ENCODE data around the gene PTP4A2.

Gene PTP4A2

GRCh38 chr1:31984419-31985347 is 46.5 kb upstream of the PTP4A2 start:
- Histone ChIP-seq H3K9me3 (ENCODE audit: insufficient read depth, low read depth, low read length) (no peaks in the 10 kb centered on the region), H3K4me1 (ENCODE audit: insufficient read depth, low read length, poor library complexity, severe bottlenecking) (peaks cover 61% of the 10 kb centered on the region), H3K79me2 (ENCODE audit: insufficient read depth, low read length) (no peaks in the 10 kb centered on the region), H3F3A (ENCODE audit: low read depth) (peaks cover 5% of the 10 kb centered on the region; the same call in 1 of the 2 replicates), H3K36me3 (ENCODE audit: insufficient read depth, low read length) (no peaks in the 10 kb centered on the region), H3K9me2 (replicated peaks; ENCODE audit: low read depth, low read length) (no peaks in the 10 kb centered on the region), H3K27me3 (ENCODE audit: insufficient read depth, low read length, poor library complexity, severe bottlenecking) (no peaks in the 10 kb centered on the region), H2AFZ (ENCODE audit: low read length) (peak overlapping the region; percentile 74), H3K4me3 (ENCODE audit: low read length, poor library complexity, severe bottlenecking) (peak overlapping the region; percentile 28), H4K20me1 (ENCODE audit: insufficient read depth, low read length, poor library complexity, severe bottlenecking) (no peaks in the 10 kb centered on the region), H3K4me2 (ENCODE audit: low read depth, low read length, poor library complexity, severe bottlenecking) (peak overlapping the region; percentile 62), H3K9ac (ENCODE audit: low read depth, low read length, poor library complexity, severe bottlenecking) (peak overlapping the region; percentile 62)
- TF ChIP-seq, protein P1, sequence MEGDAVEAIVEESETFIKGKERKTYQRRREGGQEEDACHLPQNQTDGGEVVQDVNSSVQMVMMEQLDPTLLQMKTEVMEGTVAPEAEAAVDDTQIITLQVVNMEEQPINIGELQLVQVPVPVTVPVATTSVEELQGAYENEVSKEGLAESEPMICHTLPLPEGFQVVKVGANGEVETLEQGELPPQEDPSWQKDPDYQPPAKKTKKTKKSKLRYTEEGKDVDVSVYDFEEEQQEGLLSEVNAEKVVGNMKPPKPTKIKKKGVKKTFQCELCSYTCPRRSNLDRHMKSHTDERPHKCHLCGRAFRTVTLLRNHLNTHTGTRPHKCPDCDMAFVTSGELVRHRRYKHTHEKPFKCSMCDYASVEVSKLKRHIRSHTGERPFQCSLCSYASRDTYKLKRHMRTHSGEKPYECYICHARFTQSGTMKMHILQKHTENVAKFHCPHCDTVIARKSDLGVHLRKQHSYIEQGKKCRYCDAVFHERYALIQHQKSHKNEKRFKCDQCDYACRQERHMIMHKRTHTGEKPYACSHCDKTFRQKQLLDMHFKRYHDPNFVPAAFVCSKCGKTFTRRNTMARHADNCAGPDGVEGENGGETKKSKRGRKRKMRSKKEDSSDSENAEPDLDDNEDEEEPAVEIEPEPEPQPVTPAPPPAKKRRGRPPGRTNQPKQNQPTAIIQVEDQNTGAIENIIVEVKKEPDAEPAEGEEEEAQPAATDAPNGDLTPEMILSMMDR (conservative IDR thresholded peaks at IDR 0.05; ENCODE audit: low read length), result no peak
- TF ChIP-seq EZH2phosphoT487 (IDR thresholded peaks at IDR 0.05; ENCODE audit: borderline replicate concordance), result no peak

DNA sequence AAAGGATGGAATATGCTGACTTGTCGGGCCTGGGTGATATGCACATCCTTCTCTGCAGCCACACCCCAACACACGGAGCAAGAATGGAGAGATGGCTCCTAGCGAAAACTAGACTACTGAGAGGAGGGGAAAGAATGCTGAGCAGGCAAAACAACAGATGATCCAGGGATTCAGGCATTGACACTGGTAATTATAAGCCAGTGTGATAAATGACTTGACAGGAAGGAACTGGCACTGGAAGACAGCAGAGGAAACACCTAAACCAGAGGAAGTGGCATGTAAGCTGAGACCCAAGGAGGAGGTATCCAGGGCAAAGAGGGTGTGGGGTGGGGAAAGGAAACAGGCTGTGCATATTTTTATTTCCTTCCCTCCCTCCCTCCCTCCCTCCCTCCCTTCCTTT is 43.8 kb upstream of the PTP4A2 start:
- TF ChIP-seq, protein P1 (conservative IDR thresholded peaks at IDR 0.05; ENCODE audit: low read length), result no peak
- no peak for TF ChIP-seq EZH2phosphoT487 (IDR thresholded peaks at IDR 0.05; ENCODE audit: borderline replicate concordance)
- H3K9me2 ChIP-seq (replicated peaks; ENCODE audit: low read depth, low read length), result no peaks in the 10 kb centered on the region
- H3K27me3 ChIP-seq (ENCODE audit: insufficient read depth, low read length, poor library complexity, severe bottlenecking), result no peaks in the 10 kb centered on the region
- H3F3A ChIP-seq (ENCODE audit: low read depth), result peaks cover 5% of the 10 kb centered on the region; the same call in 1 of the 2 replicates
- H3K4me2 ChIP-seq (ENCODE audit: low read depth, low read length, poor library complexity, severe bottlenecking), result peak overlapping the region; percentile 70
- no peak overlapping the region for H2AFZ ChIP-seq (ENCODE audit: low read length)
- no peaks in the 10 kb centered on the region for H4K20me1 ChIP-seq (ENCODE audit: insufficient read depth, low read length, poor library complexity, severe bottlenecking)
- H3K36me3 ChIP-seq (ENCODE audit: insufficient read depth, low read length), result no peaks in the 10 kb centered on the region
- peaks cover 54% of the 10 kb centered on the region for H3K4me1 ChIP-seq (ENCODE audit: insufficient read depth, low read length, poor library complexity, severe bottlenecking)
- H3K4me3 ChIP-seq (ENCODE audit: low read length, poor library complexity, severe bottlenecking), result peak overlapping the region; percentile 58
- no peaks in the 10 kb centered on the region for H3K79me2 ChIP-seq (ENCODE audit: insufficient read depth, low read length)
- peak overlapping the region; percentile 53 for H3K9ac ChIP-seq (ENCODE audit: low read depth, low read length, poor library complexity, severe bottlenecking)
- H3K9me3 ChIP-seq (ENCODE audit: insufficient read depth, low read depth, low read length), result no peaks in the 10 kb centered on the region

DNA sequence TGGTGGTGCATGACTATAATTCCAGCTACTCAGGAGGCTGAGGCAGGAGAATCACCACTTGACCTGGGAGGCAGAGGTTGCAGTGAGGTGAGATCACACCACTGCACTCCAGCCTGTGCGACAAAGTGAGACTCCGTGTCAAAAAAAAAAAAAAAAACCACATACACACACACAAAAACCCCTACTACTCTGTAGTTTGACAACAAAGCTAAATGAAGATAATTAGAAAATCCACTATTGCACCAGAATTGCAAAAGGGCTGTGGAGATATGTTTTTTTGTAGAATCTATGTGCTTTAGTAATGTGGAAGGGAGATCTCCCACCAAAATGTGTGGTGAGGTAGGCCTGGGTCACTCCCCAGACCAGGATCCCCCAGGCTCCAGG is 43.3 kb upstream of the PTP4A2 start:
- Histone ChIP-seq H3K9ac (ENCODE audit: low read depth, low read length, poor library complexity, severe bottlenecking) (peak overlapping the region; percentile 53), H3K4me1 (ENCODE audit: insufficient read depth, low read length, poor library complexity, severe bottlenecking) (peaks cover 49% of the 10 kb centered on the region), H4K20me1 (ENCODE audit: insufficient read depth, low read length, poor library complexity, severe bottlenecking) (no peaks in the 10 kb centered on the region), H3K79me2 (ENCODE audit: insufficient read depth, low read length) (no peaks in the 10 kb centered on the region), H3K9me3 (ENCODE audit: insufficient read depth, low read depth, low read length) (no peaks in the 10 kb centered on the region), H3K36me3 (ENCODE audit: insufficient read depth, low read length) (no peaks in the 10 kb centered on the region), H3K4me3 (ENCODE audit: low read length, poor library complexity, severe bottlenecking) (peak overlapping the region; percentile 58), H3K9me2 (replicated peaks; ENCODE audit: low read depth, low read length) (no peaks in the 10 kb centered on the region), H3K4me2 (ENCODE audit: low read depth, low read length, poor library complexity, severe bottlenecking) (peak overlapping the region; percentile 70), H3K27me3 (ENCODE audit: insufficient read depth, low read length, poor library complexity, severe bottlenecking) (no peaks in the 10 kb centered on the region), H2AFZ (ENCODE audit: low read length) (no peak overlapping the region), H3F3A (ENCODE audit: low read depth) (peaks cover 5% of the 10 kb centered on the region; the same call in 1 of the 2 replicates)
- TF ChIP-seq, protein P1 (conservative IDR thresholded peaks at IDR 0.05; ENCODE audit: low read length), result no peak
- TF ChIP-seq EZH2phosphoT487 (IDR thresholded peaks at IDR 0.05; ENCODE audit: borderline replicate concordance), result no peak
